ENCODE results near the gene C1orf21. TPM values are rescaled to one million over a fixed set of nuclear protein-coding genes. Genes with fewer than 3 reads are reported as not detected.

C1orf21 gene
- total RNA-seq, 1 donor from 2014 or later = 0.09 TPM

- H3K4me1 Mint-ChIP-seq = no peaks in the 10 kb centered on the region
- H3K9me3 Mint-ChIP-seq = no peaks in the 10 kb centered on the region
- no peak for ATAC-seq (ENCODE audit: low read depth)
- ChIA-PET CTCF (no interaction called here), POLR2A (no interaction called here)
- H3K27me3 Mint-ChIP-seq = no peaks in the 10 kb centered on the region
- intact Hi-C loops (cut with micrococcal nuclease) = no loop called here
- no peak for DNase-seq
- no peak overlapping the region for H3K4me3 Mint-ChIP-seq
- no peak overlapping the region for H3K27ac Mint-ChIP-seq
- no peak for TF ChIP-seq CTCF (IDR thresholded peaks at IDR 0.05)
- H3K36me3 Mint-ChIP-seq (ENCODE audit: low read depth) = no peaks in the 10 kb centered on the region
These were observed 125.9 kb downstream of the C1orf21 start for GRCh38 chr1:184512724-184513123.

GRCh38 chr1:184513421-184513820 is 126.6 kb downstream of the C1orf21 start:
- H3K4me3 Mint-ChIP-seq = no peak overlapping the region
- intact Hi-C loops (cut with micrococcal nuclease) = no loop called here
- DNase-seq (no peak), ATAC-seq (ENCODE audit: low read depth) (no peak)
- no peaks in the 10 kb centered on the region for H3K27me3 Mint-ChIP-seq
- no peaks in the 10 kb centered on the region for H3K9me3 Mint-ChIP-seq
- no peak for TF ChIP-seq CTCF (IDR thresholded peaks at IDR 0.05)
- no peak overlapping the region for H3K27ac Mint-ChIP-seq
- POLR2A ChIA-PET = no interaction called here
- no peaks in the 10 kb centered on the region for H3K36me3 Mint-ChIP-seq (ENCODE audit: low read depth)
- CTCF ChIA-PET = no interaction called here
- no peaks in the 10 kb centered on the region for H3K4me1 Mint-ChIP-seq

GRCh38 chr1:184513966-184514365 is 127.1 kb downstream of the C1orf21 start:
- Mint-ChIP-seq H3K9me3 (no peaks in the 10 kb centered on the region), H3K27me3 (no peaks in the 10 kb centered on the region), H3K36me3 (ENCODE audit: low read depth) (no peaks in the 10 kb centered on the region), H3K27ac (no peak overlapping the region), H3K4me1 (no peaks in the 10 kb centered on the region), H3K4me3 (no peak overlapping the region)
- ChIA-PET CTCF (no interaction called here), POLR2A (no interaction called here)
- DNase-seq = no peak
- no peak for ATAC-seq (ENCODE audit: low read depth)
- intact Hi-C loops (cut with micrococcal nuclease) = no loop called here
- no peak for TF ChIP-seq CTCF (IDR thresholded peaks at IDR 0.05)

GRCh38 chr1:184514447-184514846 is 127.6 kb downstream of the C1orf21 start:
- POLR2A ChIA-PET = no interaction called here
- no peak for TF ChIP-seq CTCF (IDR thresholded peaks at IDR 0.05)
- no peaks in the 10 kb centered on the region for H3K36me3 Mint-ChIP-seq (ENCODE audit: low read depth)
- no peak overlapping the region for H3K4me3 Mint-ChIP-seq
- DNase-seq (no peak), ATAC-seq (ENCODE audit: low read depth) (no peak)
- CTCF ChIA-PET = no interaction called here
- H3K4me1 Mint-ChIP-seq = no peaks in the 10 kb centered on the region
- intact Hi-C loops (cut with micrococcal nuclease) = no loop called here
- no peak overlapping the region for H3K27ac Mint-ChIP-seq
- H3K9me3 Mint-ChIP-seq = no peaks in the 10 kb centered on the region
- H3K27me3 Mint-ChIP-seq = no peaks in the 10 kb centered on the region

GRCh38 chr1:184517130-184517529 is 130.3 kb downstream of the C1orf21 start:
- Mint-ChIP-seq H3K4me1 (no peaks in the 10 kb centered on the region), H3K9me3 (no peaks in the 10 kb centered on the region), H3K36me3 (ENCODE audit: low read depth) (no peaks in the 10 kb centered on the region), H3K4me3 (no peak overlapping the region), H3K27ac (no peak overlapping the region), H3K27me3 (no peaks in the 10 kb centered on the region)
- no peak for TF ChIP-seq CTCF (IDR thresholded peaks at IDR 0.05)
- no peak for ATAC-seq (ENCODE audit: low read depth)
- ChIA-PET CTCF (no interaction called here), POLR2A (no interaction called here)
- no peak for DNase-seq
- intact Hi-C loops (cut with micrococcal nuclease) = no loop called here
